Measurements from ENCODE around the gene PPP1R16B.
"Not testable (repeated sequence)": the region's sequence is repeated elsewhere in the genome, so short reads cannot be mapped to it uniquely, and the experiment has no call there.

PPP1R16B gene

GRCh38 chr20:38794057-38794456, 11.4 kb upstream of the PPP1R16B start:
- not testable (repeated sequence) for DNase-seq

- DNase-seq = no peak
These were observed 7.2 kb upstream of the PPP1R16B start for GRCh38 chr20:38798266-38798665.

GRCh38 chr20:38799203-38799602, 6.3 kb upstream of the PPP1R16B start:
- DNase-seq = no peak

GRCh38 chr20:38800882-38801281, 4.6 kb upstream of the PPP1R16B start:
- no peak for DNase-seq

- DNase-seq = no peak
These were observed 1.3 kb upstream of the PPP1R16B start for GRCh38 chr20:38804221-38804620.

- peak in 1 of 2 donors; percentile 42 for DNase-seq
These were observed 605 bp upstream of the PPP1R16B start for GRCh38 chr20:38804682-38805501.

GRCh38 chr20:38805958-38806854, 709 bp downstream of the PPP1R16B start:
- DNase-seq = peak in 1 of 2 donors; percentile 31

GRCh38 chr20:38806855-38807655, 1.6 kb downstream of the PPP1R16B start:
- DNase-seq = peak; percentile 39 to 55

- no peak for DNase-seq
These were observed 4.4 kb downstream of the PPP1R16B start for GRCh38 chr20:38809942-38810341.

GRCh38 chr20:38810926-38811630, 5.6 kb downstream of the PPP1R16B start:
- DNase-seq = no peak

GRCh38 chr20:38811769-38812168, 6.3 kb downstream of the PPP1R16B start:
- DNase-seq = no peak

GRCh38 chr20:38812182-38812581, 6.7 kb downstream of the PPP1R16B start:
- no peak for DNase-seq

- DNase-seq = no peak
These were observed 7.4 kb downstream of the PPP1R16B start for GRCh38 chr20:38812709-38813573.

GRCh38 chr20:38813574-38813962, 8.1 kb downstream of the PPP1R16B start:
- DNase-seq = not testable (repeated sequence)

GRCh38 chr20:38815446-38815845, 9.9 kb downstream of the PPP1R16B start:
- no peak for DNase-seq

- DNase-seq = no peak
These were observed 12.9 kb downstream of the PPP1R16B start for GRCh38 chr20:38818113-38819065.

GRCh38 chr20:38825571-38825900, 20.0 kb downstream of the PPP1R16B start:
- no peak for DNase-seq

- DNase-seq = no peak
These were observed 20.6 kb downstream of the PPP1R16B start for GRCh38 chr20:38825901-38826625.

GRCh38 chr20:38827770-38828281, 22.3 kb downstream of the PPP1R16B start:
- no peak for DNase-seq
